Dedifferentiated amniotic fluid mesenchymal stem cell (primary cell): Measurements from ENCODE around the gene PABPC5.
A peak's percentile ranks its signal among the peaks of the same experiment; 100 is the strongest.

Experiments used
- DNase-seq: peaks from one replicate; pipeline ENCODE4 v3.0.0-alpha.2; 2016; ENCODE audit errors: extremely low spot score

The PABPC5 gene

DNA sequence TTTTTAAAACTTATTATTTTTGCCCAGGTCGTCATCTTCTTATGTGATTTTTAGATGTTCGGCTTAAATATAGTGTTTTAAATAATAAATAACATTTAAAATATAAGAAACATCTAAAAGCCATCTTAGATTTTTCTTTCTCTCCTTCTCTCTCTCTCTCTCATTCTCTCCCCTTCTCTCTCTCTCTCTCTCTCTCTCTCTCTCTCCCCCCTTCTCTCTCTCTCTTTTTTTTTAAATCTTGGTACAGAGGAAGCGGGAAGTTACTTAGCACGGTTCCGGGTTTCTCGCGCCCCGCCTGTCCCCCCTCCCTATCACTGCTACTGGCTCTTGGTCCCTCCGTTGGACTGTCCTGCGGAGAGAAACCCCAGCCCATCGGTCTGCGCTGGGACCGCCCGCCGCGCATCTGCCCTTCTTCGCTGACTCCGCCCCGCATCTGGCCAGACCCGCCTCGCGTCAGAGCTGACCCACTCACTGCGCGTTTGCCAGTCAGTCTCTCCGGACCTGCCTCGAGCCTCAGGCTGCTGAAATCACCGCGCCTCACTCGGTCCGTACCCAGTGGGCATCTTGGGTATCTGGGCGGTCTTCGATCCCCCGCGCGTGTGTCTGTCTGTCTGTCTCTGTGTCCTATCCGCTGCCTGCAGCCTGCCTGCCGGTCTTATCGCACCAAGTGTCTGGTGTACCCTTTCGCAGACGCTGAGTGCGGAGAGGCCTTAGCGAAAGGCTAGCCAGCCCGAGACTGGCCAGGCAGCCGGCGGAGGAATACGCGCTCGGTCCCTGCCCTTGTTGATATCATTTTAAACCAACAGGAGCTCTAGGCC, at the start of gene PABPC5:
Gene PABPC5, plus strand, starts transcription at position 489 of the 818 bp plus-strand sequence. CDS start 739 bp downstream, outside the sequence.
- DNase-seq: peak; percentile 76

DNA sequence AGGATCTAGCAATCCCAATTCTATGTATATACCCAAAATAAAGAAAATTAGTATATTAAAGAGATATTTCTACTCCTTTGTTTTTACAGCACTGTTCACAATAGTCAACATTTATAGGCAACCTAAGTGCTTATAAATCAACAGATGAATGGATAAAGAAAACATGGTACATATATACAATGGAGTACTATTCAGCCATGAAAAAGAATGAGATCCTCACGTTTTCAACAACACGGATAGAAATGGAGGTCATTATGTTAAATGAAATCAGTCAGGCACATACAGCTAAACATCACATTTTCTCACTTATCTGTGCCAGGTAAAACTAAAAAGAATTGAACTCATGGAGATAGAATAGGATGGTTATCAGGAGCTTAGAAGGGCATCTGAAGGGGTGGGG, 45.6 kb upstream of the PABPC5 start:
- DNase-seq: no peak

GRCh38 chrX:91414713-91415112, 19.9 kb upstream of the PABPC5 start:
- no peak for DNase-seq

- no peak for DNase-seq
These were observed 756 bp downstream of the PABPC5 start for GRCh38 chrX:91435395-91435794.
